Mononuclear cell (primary cell): ENCODE data around the gene LYPLA2. TPM values are rescaled to one million over a fixed set of nuclear protein-coding genes. Genes with fewer than 3 reads are reported as not detected.
A peak's percentile ranks its signal among the peaks of the same experiment; 100 is the strongest.

Source experiments
- H3K27me3 ChIP-seq: 2 replicates; pipeline ENCODE4 v1.6.0; 2011; ENCODE audit warnings: low read length, control low read depth; ENCODE audit not compliant: insufficient read depth
- H3K4me1 ChIP-seq: 2 replicates; pipeline ENCODE4 v1.5.1; 2011; ENCODE audit warnings: mild to moderate bottlenecking, low read length, control low read depth; ENCODE audit not compliant: insufficient read depth
- H3K4me3 ChIP-seq: 2 replicates; pipeline ENCODE4 v1.5.1; 2011; ENCODE audit warnings: mild to moderate bottlenecking, low read length, moderate library complexity
- H3K9me3 ChIP-seq: 2 replicates; pipeline ENCODE4 v1.5.1; 2011; ENCODE audit warnings: low read depth, mild to moderate bottlenecking, control low read depth, low read length
- total RNA-seq: library from RNA; depleted of rRNA; stranded (reverse); fragments of >200 nt; gene quantifications from one replicate; pipeline ENCODE4 v1.2.3, GENCODE V29; 2012

The LYPLA2 gene
- total RNA-seq, 1 donor, result 14.7 TPM

DNA sequence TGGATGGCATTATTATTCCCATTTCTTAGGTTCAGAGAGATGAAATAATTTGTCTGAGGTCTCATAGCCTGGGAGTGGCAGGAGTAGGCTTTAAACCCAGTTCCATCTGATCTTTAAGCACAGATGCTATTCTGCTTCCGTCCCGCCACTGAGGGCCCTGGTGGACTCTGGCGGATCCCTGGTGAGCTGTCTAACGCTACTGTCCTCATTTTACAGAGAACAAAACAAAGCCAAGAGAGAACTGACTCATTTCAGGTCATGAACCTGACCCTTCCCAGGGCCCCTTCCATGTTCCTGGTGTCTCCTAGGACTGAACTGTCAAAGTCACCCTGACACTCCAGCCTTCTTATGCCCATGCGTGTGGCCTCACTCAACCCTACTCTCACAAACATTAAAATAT lies 12.7 kb downstream of the LYPLA2 start:
- no peak overlapping the region for H3K4me3 ChIP-seq
- H3K27me3 ChIP-seq, result no peaks in the 10 kb centered on the region
- peaks cover 64% of the 10 kb centered on the region for H3K4me1 ChIP-seq
- H3K9me3 ChIP-seq, result no peaks in the 10 kb centered on the region

DNA sequence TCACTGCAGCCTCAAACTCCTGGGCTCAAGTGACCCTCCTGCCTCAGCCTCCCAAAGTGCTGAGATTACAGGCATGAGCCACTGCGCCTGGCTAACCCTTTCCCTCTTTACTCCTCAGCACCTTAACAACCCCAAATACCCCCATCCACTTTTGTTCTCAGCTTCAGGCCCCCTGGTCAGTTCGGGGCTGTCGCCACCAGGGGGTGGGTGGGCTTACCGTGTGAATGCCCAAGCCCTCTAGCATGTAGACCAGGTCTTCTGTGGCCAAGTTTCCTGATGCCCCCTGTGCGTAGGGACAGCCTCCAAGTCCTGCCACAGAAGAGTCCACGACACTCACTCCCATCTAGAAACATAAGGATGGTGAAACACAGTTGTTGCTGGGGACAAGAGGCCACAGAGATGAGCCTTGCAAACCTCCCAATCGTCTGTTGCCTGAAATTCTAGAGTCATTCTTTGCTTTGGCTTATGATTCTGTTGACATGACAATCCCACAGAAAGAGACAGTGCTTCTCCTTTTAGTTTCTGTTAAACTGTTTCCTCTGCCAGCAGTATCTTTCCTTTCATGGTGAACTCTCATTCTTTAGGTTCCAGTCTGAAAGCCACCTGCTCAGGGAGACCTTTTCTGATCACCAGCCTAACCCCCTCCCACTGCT lies 13.4 kb downstream of the LYPLA2 start:
- H3K4me3 ChIP-seq, result no peak overlapping the region
- H3K27me3 ChIP-seq, result no peaks in the 10 kb centered on the region
- H3K4me1 ChIP-seq, result peaks cover 58% of the 10 kb centered on the region
- H3K9me3 ChIP-seq, result no peaks in the 10 kb centered on the region

DNA sequence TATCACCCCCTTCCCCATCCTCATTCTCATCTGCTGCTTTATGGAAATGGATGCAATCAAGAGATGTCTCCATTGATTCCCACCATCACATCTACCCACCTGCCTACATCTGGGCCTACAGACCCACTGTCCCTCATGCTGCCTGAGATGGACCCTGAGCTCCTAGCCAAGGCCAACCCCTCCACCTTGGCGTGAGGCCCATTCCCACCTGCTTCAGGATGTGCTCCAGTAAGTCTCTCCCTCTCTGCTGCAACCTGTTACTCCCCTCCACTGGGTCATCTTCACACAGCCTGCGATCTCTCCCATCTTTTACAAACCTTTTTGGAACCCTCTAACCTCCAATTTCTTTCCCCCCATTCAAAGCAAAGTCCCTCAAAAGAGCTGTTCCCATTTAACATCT lies 14.1 kb downstream of the LYPLA2 start:
- Histone ChIP-seq H3K27me3 (no peaks in the 10 kb centered on the region), H3K4me3 (no peak overlapping the region), H3K9me3 (no peaks in the 10 kb centered on the region), H3K4me1 (peaks cover 58% of the 10 kb centered on the region)

DNA sequence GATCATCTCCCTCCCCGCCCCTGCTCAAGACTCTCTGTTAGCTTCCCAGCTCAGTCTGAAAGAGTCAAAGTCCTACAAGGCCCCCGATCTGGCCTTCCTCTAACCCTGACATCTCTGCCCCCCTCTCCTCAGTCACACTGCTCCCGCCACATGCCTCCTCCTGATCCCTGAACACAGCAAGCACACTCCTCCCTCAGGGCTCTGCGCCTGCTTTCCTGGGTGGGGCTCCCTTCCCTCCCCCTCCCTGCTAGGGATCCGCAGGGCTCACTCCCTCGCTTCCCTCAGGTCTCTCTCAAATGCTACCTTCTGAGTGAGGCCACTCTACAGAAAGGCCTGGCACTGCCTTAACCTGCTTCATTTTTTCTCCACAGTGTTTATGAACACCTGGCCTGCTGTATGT lies 15.3 kb downstream of the LYPLA2 start:
- H3K4me1 ChIP-seq, result peaks cover 67% of the 10 kb centered on the region
- H3K4me3 ChIP-seq, result no peak overlapping the region
- no peaks in the 10 kb centered on the region for H3K9me3 ChIP-seq
- H3K27me3 ChIP-seq, result no peaks in the 10 kb centered on the region

DNA sequence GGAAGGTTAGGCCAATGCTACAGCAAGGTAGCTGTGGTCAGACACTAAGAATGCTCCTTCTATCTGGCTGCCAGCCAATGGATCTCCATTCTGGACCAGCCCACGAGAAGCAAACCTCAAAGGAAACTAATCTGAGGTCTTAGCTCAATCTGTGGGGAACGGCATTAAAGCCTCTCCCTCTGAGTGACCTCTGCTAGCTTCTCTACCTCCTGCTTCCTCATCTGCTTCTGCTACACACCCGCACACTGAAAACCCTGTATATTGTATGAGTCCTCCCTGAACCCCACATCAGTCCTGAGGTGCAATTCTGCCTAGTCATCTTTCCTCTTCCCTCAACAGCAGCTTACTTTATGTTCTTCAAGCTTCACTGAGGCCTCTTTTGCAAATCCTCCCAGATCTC lies 16.5 kb downstream of the LYPLA2 start:
- Histone ChIP-seq H3K4me1 (peaks cover 63% of the 10 kb centered on the region), H3K4me3 (no peak overlapping the region), H3K9me3 (no peaks in the 10 kb centered on the region), H3K27me3 (no peaks in the 10 kb centered on the region)

DNA sequence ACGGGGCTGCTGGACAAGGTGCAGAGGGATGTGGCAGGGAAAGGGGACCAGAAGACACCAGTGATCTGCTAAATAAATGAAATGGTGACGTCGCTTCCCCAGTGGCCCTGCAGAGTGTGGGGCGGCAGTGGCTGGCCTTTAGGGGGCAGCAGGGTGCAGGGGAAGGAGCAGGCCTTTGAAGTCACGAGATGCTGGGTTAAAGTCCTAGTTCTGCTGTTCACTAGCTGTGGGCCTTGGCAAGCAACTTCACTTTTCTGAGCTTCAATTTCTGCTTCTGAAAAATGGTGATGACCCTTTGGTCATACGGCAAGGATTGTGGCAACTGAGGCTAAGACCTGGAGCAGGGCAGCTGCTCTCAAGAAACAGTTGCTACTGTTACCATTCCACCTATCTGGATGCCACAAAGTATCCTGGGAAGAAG lies 18.8 kb downstream of the LYPLA2 start:
- H3K4me1 ChIP-seq, result peaks cover 55% of the 10 kb centered on the region
- H3K9me3 ChIP-seq, result no peaks in the 10 kb centered on the region
- H3K4me3 ChIP-seq, result no peak overlapping the region
- no peaks in the 10 kb centered on the region for H3K27me3 ChIP-seq

DNA sequence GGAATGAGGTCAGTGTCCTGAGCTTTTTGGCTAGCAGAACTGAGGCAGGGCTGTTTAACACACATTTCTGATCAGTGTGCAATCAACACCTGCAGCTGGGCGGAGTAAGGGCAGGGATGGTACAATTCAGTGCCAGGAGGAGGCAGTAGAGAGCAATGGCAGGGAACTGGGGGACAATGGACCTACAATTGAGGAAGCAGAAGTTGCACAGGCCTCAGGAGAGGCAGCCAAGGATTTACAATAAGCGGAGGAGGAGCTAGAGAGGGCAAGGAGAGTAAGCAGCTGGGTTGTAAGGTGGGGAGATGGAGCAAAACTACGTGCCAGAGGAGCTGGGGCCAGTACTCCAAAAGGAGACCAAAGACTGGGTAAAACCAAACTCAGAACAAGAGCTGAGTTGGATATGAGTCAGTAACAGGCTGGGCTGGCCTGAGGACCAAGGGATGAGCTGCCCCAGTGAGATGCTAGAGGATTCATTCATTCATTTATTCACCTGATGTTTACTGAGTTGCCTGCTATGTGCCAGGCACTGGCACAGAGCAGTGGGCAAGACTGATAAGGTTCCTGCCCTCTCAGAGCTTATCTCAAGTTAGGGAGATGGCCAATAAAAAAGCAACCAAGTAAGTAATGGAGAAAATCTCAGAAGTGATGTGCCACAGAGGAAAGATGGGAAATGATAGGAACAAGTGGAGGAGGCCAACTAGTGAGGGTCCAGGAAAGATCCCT lies 20.0 kb downstream of the LYPLA2 start:
- H3K9me3 ChIP-seq, result no peaks in the 10 kb centered on the region
- peaks cover 47% of the 10 kb centered on the region for H3K4me1 ChIP-seq
- no peak overlapping the region for H3K4me3 ChIP-seq
- no peaks in the 10 kb centered on the region for H3K27me3 ChIP-seq

DNA sequence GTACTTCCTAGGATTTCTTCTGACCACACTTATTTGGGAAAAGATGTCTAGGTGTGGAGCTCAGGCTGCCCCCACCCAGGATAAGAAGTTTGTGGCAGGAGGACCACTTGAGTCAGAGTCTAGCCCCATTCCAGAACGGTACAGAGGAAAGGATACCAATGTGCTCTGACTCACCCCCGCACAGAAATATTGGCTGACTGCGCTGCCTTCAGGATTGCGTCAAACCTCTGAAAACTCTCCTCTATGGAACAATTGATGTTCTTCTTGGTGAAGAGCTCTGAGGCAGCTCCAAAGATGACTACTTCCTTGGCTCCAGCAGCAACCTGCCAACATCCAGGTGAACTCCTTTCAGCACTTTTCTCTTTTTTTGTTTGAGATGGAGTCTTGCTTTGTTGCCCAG lies 23.1 kb downstream of the LYPLA2 start:
- peaks cover 23% of the 10 kb centered on the region for H3K4me1 ChIP-seq
- H3K9me3 ChIP-seq, result no peaks in the 10 kb centered on the region
- H3K4me3 ChIP-seq, result no peak overlapping the region
- H3K27me3 ChIP-seq, result no peaks in the 10 kb centered on the region

DNA sequence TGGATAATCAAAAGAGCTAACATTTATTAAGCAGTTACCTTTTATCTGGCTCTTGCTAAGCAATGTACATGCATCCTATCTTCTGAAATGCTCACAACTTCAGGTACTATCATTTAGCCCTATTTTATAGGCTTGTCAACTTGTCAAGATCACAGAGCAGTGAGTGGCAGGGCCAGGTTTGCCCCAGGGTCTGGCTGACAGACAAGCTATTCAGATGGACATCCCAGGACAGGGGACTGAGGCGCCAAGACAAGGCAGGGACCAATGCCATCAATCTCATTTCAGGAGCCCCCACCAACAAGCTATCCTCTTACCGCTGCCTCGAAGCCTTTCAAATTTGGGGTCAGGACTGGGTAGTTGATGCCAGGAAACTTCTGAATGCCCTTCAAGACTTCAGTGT lies 25.4 kb downstream of the LYPLA2 start:
- Histone ChIP-seq H3K27me3 (no peaks in the 10 kb centered on the region), H3K9me3 (no peaks in the 10 kb centered on the region), H3K4me3 (no peak overlapping the region), H3K4me1 (peaks cover 2% of the 10 kb centered on the region)

DNA sequence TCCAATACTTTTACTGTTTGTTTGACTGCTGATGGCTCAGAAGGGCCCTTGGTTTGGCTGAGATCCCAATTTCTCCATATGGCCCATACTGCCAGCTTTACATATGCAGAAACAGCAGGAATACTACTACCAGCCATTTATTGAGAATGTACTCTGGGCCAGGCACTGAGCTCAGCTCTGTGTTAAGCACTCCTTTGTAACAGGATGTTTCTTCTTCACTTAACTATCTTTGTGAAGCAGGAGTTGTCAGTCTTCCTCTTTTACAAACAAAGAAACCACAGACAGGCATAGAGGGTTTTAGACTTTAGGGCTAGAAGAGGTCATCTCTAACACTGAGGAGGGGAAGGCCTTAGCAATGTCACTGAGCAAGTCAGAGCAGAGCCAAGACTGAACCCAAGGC lies 26.0 kb downstream of the LYPLA2 start:
- Histone ChIP-seq H3K27me3 (no peaks in the 10 kb centered on the region), H3K4me3 (no peak overlapping the region), H3K9me3 (no peaks in the 10 kb centered on the region), H3K4me1 (no peaks in the 10 kb centered on the region)

DNA sequence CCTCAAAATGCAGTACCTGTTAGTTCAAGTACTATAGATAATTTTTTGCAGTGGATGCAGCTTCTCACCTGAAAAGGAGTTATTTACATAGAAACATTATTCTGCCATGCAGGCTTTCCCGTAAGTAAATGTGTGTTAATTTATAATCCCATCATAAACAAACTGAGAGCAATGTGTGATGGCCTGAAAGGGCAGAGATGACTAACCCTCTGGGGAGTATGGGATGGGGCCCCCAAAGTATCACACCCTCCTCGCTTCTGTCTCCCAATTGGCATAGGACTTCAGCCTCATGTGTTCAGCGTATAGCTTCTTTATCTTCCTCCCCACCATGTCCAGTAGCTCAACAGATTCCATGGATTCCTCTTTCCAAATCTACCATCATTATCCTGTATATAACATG lies 26.7 kb downstream of the LYPLA2 start:
- H3K4me1 ChIP-seq, result no peaks in the 10 kb centered on the region
- H3K4me3 ChIP-seq, result no peak overlapping the region
- no peaks in the 10 kb centered on the region for H3K9me3 ChIP-seq
- no peaks in the 10 kb centered on the region for H3K27me3 ChIP-seq

DNA sequence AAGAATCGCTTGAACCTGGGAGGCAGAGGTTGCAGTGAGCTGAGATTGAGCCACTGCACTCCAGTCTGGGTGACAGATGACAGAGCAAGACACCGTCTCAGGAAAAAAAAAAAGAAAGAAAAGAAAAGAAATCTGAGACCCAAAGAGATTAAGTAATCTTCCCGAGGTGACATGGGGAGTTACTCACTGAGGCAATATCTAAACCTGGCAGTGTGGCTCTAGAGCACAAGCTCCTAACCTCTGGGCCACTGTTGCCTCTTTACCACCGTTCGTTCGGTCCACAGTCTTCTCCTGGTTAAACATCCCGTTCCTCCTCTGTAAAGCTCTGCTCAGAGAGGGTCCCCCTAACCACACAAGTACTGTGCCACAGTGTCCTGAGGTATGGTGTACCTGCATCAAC lies 32.8 kb downstream of the LYPLA2 start:
- peaks cover 17% of the 10 kb centered on the region for H3K4me1 ChIP-seq
- H3K27me3 ChIP-seq, result no peaks in the 10 kb centered on the region
- H3K4me3 ChIP-seq, result no peak overlapping the region
- H3K9me3 ChIP-seq, result no peaks in the 10 kb centered on the region

DNA sequence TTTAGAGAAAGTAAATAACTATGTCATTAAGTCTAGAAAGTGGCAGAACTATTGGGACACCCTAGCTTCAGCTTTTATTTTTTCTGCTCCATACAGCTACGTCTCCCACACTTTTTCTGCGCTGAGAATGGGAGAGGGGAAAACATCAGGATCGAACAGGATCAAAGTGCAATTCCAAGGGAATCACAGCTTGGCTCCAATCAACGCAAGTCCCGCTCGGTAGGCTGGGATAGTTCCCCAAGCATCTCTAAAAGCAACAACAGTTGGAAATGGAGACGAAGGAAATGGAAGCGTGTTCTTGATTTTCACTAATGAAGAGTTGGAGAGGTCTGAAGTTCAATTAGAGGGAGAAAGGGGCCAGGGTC lies 33.7 kb downstream of the LYPLA2 start:
- Histone ChIP-seq H3K9me3 (no peaks in the 10 kb centered on the region), H3K4me3 (peak overlapping the region; percentile 100), H3K4me1 (peaks cover 17% of the 10 kb centered on the region), H3K27me3 (no peaks in the 10 kb centered on the region)

DNA sequence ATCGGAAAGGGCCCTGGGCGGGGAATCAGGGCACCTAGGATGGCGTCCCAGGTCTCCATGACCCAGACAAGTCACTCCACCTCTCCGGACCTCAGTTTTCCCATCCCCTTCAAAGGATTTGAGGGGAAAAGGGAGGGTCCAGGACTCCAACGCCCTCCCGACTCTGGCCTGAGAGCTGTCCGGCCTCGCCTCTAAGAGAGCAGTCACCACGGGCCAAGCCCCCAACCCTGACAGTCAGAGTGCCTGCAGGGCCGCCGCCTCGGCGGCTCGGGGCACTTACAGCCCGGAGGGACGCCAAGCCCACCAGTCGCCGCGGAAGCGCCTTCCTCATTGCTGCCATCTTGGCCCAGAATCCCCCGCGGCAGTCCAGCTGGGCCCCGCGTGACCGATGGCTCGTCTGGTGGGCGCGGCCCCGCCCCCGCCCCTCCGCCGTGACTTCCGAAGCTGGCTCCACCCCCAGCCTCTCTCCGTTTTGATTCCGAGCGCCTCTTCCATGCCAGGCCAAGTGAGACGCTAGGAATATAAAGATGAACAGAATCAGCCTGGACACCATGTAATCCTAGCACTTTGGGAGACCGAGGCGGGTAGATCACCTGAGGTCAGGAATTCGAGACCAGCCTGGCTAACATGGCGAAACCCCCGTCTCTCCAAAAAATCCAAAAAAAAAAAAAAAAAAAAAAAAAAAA lies 34.3 kb downstream of the LYPLA2 start, which contains the start of gene HMGCL:
HMGCL (minus strand) TSS at position 354 of the 686 bp plus-strand sequence; CDS start at position 340, 14 bp downstream.
- H3K4me1 ChIP-seq, result peaks cover 17% of the 10 kb centered on the region

DNA sequence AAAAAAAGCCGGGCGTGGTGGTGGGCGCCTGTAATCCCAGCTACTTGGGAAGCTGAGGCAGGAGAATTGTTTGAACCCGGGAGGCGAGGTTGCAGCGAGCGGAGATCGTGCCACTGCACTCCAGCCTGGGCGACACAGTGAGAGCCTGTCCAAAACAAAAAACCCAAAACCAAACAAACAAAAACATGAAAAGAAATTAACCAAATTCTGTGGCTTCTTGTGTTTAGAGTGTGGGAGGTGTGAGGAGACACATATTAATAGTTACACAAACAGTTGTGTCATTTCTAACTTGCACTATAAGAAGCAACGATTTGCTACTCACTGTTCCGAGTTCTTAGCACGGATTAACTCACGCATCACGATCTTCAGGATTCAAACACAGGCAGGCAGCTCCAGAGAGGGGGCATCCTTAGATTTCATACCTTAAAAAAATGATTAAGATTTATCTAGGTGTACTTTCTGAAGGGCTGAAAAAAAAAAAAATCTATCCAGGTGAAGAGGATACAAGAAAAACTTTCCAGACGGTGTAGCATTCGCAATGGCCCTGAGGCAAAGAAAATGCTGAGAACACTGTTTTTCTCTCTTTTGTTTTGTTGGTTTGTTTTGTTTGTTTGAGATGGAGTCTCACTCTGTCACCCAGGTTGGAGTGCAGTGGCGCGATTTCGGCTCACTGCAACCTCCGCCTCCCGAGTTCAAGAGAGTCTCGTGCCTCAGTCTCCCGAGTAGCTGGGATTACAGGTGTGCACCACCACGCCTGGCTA lies 35.0 kb downstream of the LYPLA2 start:
- Histone ChIP-seq H3K27me3 (no peaks in the 10 kb centered on the region), H3K9me3 (no peaks in the 10 kb centered on the region), H3K4me1 (peaks cover 17% of the 10 kb centered on the region), H3K4me3 (peak overlapping the region; percentile 100)

More for the DNA sequence above, 34.3 kb downstream of the LYPLA2 start, which contains the start of gene HMGCL:
- Histone ChIP-seq H3K9me3 (no peaks in the 10 kb centered on the region), H3K27me3 (no peaks in the 10 kb centered on the region), H3K4me3 (peak within 1 kb of the TSS; percentile 100)
